PC-3 (cell line): ENCODE measurements around the gene NOC3L.

ENCODE experiments used
- CTCF ChIP-seq: fragments of 300-600 bp; sonication (generic); conservative IDR thresholded peaks from 2 replicates; pipeline ENCODE4 v1.5.1; 2017; ENCODE audit warnings: antibody characterized with exemption, low read depth, mild to moderate bottlenecking, low read length
- EZH2 ChIP-seq: fragments of 300-600 bp; sonication (generic); IDR thresholded peaks from one replicate; pipeline ENCODE4 v1.6.1; 2017; ENCODE audit warnings: antibody characterized with exemption, mild to moderate bottlenecking, low read length; ENCODE audit not compliant: unreplicated experiment
- EZH2phosphoT487 ChIP-seq: fragments of 300-600 bp; sonication (generic); IDR thresholded peaks from 2 replicates; pipeline ENCODE4 v1.6.1; 2018; ENCODE audit warnings: mild to moderate bottlenecking, antibody characterized with exemption, low read length, borderline replicate concordance

GRCh38 chr10:94355841-94356240 is 6.9 kb downstream of the NOC3L start:
- TF ChIP-seq CTCF (no peak), EZH2phosphoT487 (no peak), EZH2 (no peak)
